K562 treated with DMSO at 1 percent for 4 hours (cell line): Measurements from ENCODE around the gene PRTG. TPM values are rescaled to one million over a fixed set of nuclear protein-coding genes. Genes with fewer than 3 reads are reported as not detected.

Experiments
- total RNA-seq: library from RNA; unstranded; fragments of 300-600 nt; gene quantifications from 2 replicates; pipeline ENCODE4 v1.2.3, GENCODE V29; 2022; ENCODE audit not compliant: insufficient read depth

PRTG gene
- total RNA-seq, result not detected in 2 replicates

GRCh38 chr15:55742927-55743728, at the start of gene PRTG:
Gene PRTG (minus strand): TSS chr15:55743152. CDS start chr15:55742931, 221 bp downstream.

DNA sequence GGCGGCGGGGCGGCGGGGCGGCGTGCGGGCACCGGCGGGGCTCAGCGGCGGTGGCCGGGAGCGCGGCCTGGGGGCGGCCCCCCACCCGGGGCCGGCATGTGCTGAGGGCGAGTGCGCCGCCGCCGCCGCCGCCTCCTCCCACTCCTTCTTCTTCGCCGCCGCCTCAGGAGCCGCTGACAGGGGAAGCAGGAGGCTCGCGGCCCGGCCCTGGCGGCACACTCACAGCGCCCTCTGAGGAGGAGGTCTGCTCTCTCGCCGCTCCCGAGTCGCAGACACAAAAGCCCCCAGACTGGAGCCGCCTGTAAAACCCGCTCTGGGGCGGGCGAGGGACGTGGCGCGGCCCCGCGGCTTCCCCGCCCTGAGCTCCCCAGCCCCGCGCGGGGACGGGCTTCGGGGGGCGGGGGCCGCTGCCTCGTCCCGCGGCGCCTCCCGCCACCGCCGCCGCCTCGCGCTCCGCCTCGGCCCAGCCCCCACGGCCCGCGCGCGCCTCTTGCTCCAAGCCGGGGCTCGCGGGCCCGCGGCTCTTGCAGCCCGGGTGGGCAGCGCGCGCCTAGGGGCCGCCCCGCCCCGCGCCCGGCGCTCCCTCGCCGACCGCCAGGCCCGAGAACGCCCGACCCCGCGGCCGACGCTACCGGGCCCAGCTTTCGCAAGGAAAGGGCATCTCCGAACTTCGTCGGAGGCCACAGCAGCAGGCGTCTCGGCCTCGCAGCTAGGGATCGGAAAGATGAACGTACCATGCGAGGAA, 154.7 kb downstream of the PRTG start, which contains the start of gene PYGO1:
Gene PYGO1 (minus strand): TSS at position 276 of the 745 bp plus-strand sequence. CDS start 462 bp downstream, outside the sequence.

Other genes with a start within 250 kb of the PRTG start
- 0.90 TPM in 1 of 2 replicates, not detected in the other for gene DNAAF4, start 234.9 kb downstream of the PRTG start, total RNA-seq
- not detected in 2 replicates for gene PYGO1, start 154.8 kb downstream of the PRTG start, total RNA-seq